ENCODE data around the gene TMEM135. TPM values are rescaled to one million over a fixed set of nuclear protein-coding genes. Genes with fewer than 3 reads are reported as not detected.
"Not testable (repeated sequence)": the region's sequence is repeated elsewhere in the genome, so short reads cannot be mapped to it uniquely, and the experiment has no call there.

Gene TMEM135
- total RNA-seq, 2 experiments from 2014 or later, result 30.1 to 30.8 TPM

GRCh38 chr11:87063982-87064381 lies 26.2 kb downstream of the TMEM135 start:
- no peak for DNase-seq
- Mint-ChIP-seq H3K27me3 (no peaks in the 10 kb centered on the region), H3K36me3 (peaks cover 12% of the 10 kb centered on the region), H3K4me1 (peaks cover 2% of the 10 kb centered on the region), H3K4me3 (no peak overlapping the region), H3K9me3 (ENCODE audit: low read depth) (no peaks in the 10 kb centered on the region), H3K27ac (no peak overlapping the region)
- CTCF ChIA-PET, result no interaction called here
- no peak for ATAC-seq

DNA sequence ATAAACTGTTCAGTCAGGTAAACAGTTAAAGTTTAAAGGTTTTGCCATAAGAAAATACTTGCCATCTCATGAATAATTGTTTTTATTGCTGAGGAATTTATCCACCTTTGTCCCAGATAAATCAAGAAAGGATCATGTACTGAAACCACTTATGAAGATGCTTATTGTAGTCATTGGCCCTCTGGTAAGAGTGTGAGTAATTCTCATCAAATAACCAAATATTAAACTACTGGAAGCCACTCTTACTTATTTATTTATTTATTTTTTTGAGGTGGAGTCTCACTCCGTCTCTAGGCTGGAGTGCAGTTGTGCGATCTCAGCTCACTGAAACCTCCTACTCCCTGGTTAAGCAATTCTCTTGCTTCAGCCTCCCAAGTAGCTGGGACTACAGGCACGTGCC lies 35.1 kb downstream of the TMEM135 start:
- peaks cover 35% of the 10 kb centered on the region for H3K36me3 Mint-ChIP-seq
- H3K4me3 Mint-ChIP-seq, result no peak overlapping the region
- DNase-seq, result no peak
- CTCF ChIA-PET, result no interaction called here
- no peaks in the 10 kb centered on the region for H3K9me3 Mint-ChIP-seq (ENCODE audit: low read depth)
- H3K27me3 Mint-ChIP-seq, result no peaks in the 10 kb centered on the region
- H3K4me1 Mint-ChIP-seq, result no peaks in the 10 kb centered on the region
- H3K27ac Mint-ChIP-seq, result no peak overlapping the region
- ATAC-seq, result no peak

DNA sequence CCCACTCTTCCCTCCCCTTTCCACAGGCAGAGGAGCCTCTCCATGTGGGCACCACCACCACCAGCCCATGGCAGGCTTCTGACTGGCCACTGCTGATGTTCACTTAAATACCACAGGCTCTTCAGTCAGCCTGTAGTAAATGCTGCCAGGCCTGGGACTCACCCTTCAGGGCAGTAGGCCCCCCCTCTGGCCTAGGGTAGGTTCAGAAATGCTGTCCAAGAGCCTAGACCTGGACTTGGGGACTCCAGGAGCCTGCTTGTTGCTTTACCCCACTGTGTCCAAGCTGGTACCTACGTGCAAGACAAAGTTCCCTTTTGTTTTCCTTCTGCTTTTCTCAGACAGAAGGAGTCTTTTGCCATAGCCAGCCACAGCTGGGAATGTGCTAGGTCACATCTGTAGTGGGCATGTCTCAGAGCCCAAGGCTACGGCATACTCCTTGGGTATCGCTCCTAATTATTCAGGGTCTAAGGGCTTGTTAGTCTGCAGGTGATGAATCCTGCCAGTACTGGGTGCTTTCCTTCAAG lies 38.6 kb downstream of the TMEM135 start:
- Mint-ChIP-seq H3K9me3 (ENCODE audit: low read depth) (no peaks in the 10 kb centered on the region), H3K4me1 (peaks cover 3% of the 10 kb centered on the region), H3K36me3 (peaks cover 30% of the 10 kb centered on the region), H3K27ac (no peak overlapping the region), H3K27me3 (no peaks in the 10 kb centered on the region), H3K4me3 (no peak overlapping the region)
- no peak for DNase-seq
- no peak for ATAC-seq
- CTCF ChIA-PET, result no interaction called here

DNA sequence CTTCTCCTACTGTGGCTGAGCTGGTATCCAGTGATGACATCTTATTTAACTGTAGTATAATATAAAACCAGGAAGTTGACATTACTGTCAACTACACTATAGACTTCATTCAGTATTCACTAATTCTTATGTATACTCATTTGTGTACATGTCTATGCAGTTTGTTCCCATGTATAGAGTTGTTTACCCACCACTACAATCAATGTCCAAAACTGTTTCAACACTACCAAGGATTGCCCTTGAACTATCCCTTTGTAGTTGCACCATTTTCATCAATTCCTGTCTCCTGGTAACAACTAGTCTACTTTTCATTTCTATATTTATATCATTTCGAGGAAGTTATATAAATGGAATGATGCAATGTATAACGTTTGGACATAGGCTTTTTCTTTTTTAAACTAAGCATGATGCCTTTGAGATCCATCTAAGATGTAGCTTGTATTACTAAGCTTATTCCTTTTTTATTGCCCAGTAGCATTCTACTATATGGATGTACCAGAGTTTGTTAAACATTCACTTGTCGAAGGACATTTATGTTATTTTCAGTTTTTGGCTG lies 39.2 kb downstream of the TMEM135 start:
- DNase-seq, result no peak
- Mint-ChIP-seq H3K9me3 (ENCODE audit: low read depth) (no peaks in the 10 kb centered on the region), H3K27me3 (no peaks in the 10 kb centered on the region), H3K27ac (no peak overlapping the region), H3K36me3 (peaks cover 30% of the 10 kb centered on the region), H3K4me1 (peaks cover 9% of the 10 kb centered on the region), H3K4me3 (no peak overlapping the region)
- CTCF ChIA-PET, result no interaction called here
- no peak for ATAC-seq

- CTCF ChIA-PET, result interaction anchor here (1.6 to 2.3 kb wide), 2 partner anchors 17 to 44 kb away, joined by 5 to 6 read pairs; partner anchors contain the start of gene TMEM135
- no peaks in the 10 kb centered on the region for H3K9me3 Mint-ChIP-seq (ENCODE audit: low read depth)
- H3K4me3 Mint-ChIP-seq, result peak overlapping the region; percentile 76
- no peaks in the 10 kb centered on the region for H3K27me3 Mint-ChIP-seq
- H3K27ac Mint-ChIP-seq, result peak overlapping the region; percentile 93
- H3K4me1 Mint-ChIP-seq, result peaks cover 24% of the 10 kb centered on the region
- peak; percentile 75 for ATAC-seq
- H3K36me3 Mint-ChIP-seq, result peaks cover 29% of the 10 kb centered on the region
- no peak for DNase-seq
Observed at GRCh38 chr11:87081358-87081757, 43.6 kb downstream of the TMEM135 start.

DNA sequence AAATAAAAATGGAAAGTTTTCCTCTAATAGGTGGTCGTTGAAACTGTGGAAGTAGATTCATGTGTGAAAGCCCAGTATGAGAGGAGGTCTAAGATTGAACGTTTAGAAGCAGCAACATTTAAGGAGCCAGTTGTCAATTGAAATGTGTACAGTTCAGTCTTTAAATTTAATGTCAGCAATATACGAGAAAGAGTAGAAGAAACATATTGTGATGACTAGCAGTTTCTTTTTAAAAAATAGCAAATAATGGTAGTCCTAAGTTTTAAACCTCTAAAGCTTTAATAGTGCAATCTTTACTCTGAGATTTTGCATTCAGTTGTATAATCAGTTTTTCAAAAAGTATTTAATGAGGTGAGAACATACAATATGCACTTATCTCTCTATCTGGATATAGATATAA lies 44.9 kb downstream of the TMEM135 start:
- ATAC-seq, result no peak

GRCh38 chr11:87083029-87083428 lies 45.3 kb downstream of the TMEM135 start:
- peaks cover 10% of the 10 kb centered on the region for H3K9me3 Mint-ChIP-seq (ENCODE audit: low read depth)
- CTCF ChIA-PET, result interaction anchor here (1.5 to 2.3 kb wide), 2 partner anchors 15 to 49 kb away, joined by 5 to 6 read pairs; no protein-coding TSS in a partner anchor
- peaks cover 29% of the 10 kb centered on the region for H3K36me3 Mint-ChIP-seq
- no peak for DNase-seq
- peak overlapping the region; percentile 68 for H3K27ac Mint-ChIP-seq
- no peak overlapping the region for H3K4me3 Mint-ChIP-seq
- no peak for ATAC-seq
- H3K27me3 Mint-ChIP-seq, result no peaks in the 10 kb centered on the region
- H3K4me1 Mint-ChIP-seq, result peaks cover 24% of the 10 kb centered on the region

More for the DNA sequence above, 44.9 kb downstream of the TMEM135 start:
- H3K27ac Mint-ChIP-seq, result no peak overlapping the region
- peaks cover 24% of the 10 kb centered on the region for H3K4me1 Mint-ChIP-seq
- H3K27me3 Mint-ChIP-seq, result no peaks in the 10 kb centered on the region
- peaks cover 29% of the 10 kb centered on the region for H3K36me3 Mint-ChIP-seq
- CTCF ChIA-PET, result interaction anchor here (1.5 to 2.3 kb wide), 3 partner anchors 15 to 49 kb away, joined by 5 to 6 read pairs (median 5); partner anchors contain the start of gene TMEM135
- no peak overlapping the region for H3K4me3 Mint-ChIP-seq
- peaks cover 10% of the 10 kb centered on the region for H3K9me3 Mint-ChIP-seq (ENCODE audit: low read depth)
- no peak for DNase-seq

DNA sequence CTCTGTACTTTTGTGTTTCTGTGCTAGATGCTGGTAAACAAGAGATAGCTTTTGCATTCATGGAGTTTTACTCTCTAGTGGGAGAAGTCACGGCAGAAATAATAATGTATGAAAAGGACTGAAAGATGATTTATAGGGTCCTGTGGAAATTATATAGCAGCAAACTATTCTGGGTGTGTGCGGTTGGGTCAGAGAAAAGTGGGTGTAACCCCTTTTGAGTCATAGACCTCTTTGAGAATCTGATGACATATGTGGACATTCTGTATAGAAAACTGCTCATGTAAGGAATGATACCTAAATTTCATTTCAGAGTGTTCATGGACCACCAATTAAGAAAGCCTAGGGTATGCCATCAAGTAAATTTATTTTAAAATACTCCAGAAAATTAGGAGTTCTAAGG lies 54.4 kb downstream of the TMEM135 start:
- CTCF ChIA-PET, result no interaction called here
- H3K36me3 Mint-ChIP-seq, result peaks cover 48% of the 10 kb centered on the region
- no peaks in the 10 kb centered on the region for H3K27me3 Mint-ChIP-seq
- H3K4me1 Mint-ChIP-seq, result no peaks in the 10 kb centered on the region
- no peak overlapping the region for H3K4me3 Mint-ChIP-seq
- no peak overlapping the region for H3K27ac Mint-ChIP-seq
- H3K9me3 Mint-ChIP-seq (ENCODE audit: low read depth), result peaks cover 14% of the 10 kb centered on the region
- no peak for DNase-seq
- ATAC-seq, result no peak

DNA sequence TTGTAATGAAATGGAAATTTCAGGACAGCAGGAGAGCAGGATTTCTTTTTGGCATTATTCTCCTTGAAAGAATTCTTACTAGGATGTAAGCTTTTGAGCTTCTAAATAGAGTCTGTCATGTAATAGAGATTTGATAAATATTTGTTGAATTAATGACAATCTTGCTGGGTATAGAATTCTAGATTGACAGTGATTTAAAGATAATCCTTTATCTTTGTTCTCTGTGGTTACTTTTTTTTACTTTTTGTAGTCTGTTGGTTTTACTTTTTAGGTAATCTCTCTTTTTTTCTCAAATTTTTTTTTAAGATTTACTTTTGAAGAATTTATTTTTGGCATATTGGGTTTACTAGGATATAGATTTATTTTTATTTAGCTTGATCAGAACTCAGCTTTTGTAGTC lies 54.8 kb downstream of the TMEM135 start:
- Mint-ChIP-seq H3K27me3 (no peaks in the 10 kb centered on the region), H3K4me3 (no peak overlapping the region), H3K27ac (no peak overlapping the region), H3K9me3 (ENCODE audit: low read depth) (peaks cover 11% of the 10 kb centered on the region), H3K4me1 (peaks cover 4% of the 10 kb centered on the region), H3K36me3 (peaks cover 46% of the 10 kb centered on the region)
- CTCF ChIA-PET, result no interaction called here
- ATAC-seq (no peak), DNase-seq (no peak)

- H3K4me1 Mint-ChIP-seq, result peaks cover 7% of the 10 kb centered on the region
- ATAC-seq (peak; percentile 74), DNase-seq (peak; percentile 58)
- no peaks in the 10 kb centered on the region for H3K27me3 Mint-ChIP-seq
- H3K9me3 Mint-ChIP-seq (ENCODE audit: low read depth), result peaks cover 4% of the 10 kb centered on the region
- H3K4me3 Mint-ChIP-seq, result no peak overlapping the region
- no peak overlapping the region for H3K27ac Mint-ChIP-seq
- H3K36me3 Mint-ChIP-seq, result peaks cover 35% of the 10 kb centered on the region
- CTCF ChIA-PET, result interaction anchor here (0.6 to 1.7 kb wide), 7 partner anchors 8 to 192 kb away, joined by 3 to 6 read pairs (median 3); no protein-coding TSS in a partner anchor
Observed at GRCh38 chr11:87097582-87097981, 59.8 kb downstream of the TMEM135 start.

- Mint-ChIP-seq H3K27ac (no peak overlapping the region), H3K4me3 (no peak overlapping the region), H3K27me3 (no peaks in the 10 kb centered on the region), H3K36me3 (peaks cover 30% of the 10 kb centered on the region), H3K4me1 (peaks cover 7% of the 10 kb centered on the region), H3K9me3 (ENCODE audit: low read depth) (no peaks in the 10 kb centered on the region)
- DNase-seq, result no peak
- ATAC-seq, result no peak
- CTCF ChIA-PET, result no interaction called here
Observed at GRCh38 chr11:87101956-87102580, 64.3 kb downstream of the TMEM135 start.

- H3K27ac Mint-ChIP-seq; H3K4me3 Mint-ChIP-seq; H3K27me3 Mint-ChIP-seq; H3K4me1 Mint-ChIP-seq; H3K9me3 Mint-ChIP-seq (ENCODE audit: low read depth); CTCF ChIA-PET; ATAC-seq; DNase-seq: not testable (repeated sequence)
- H3K36me3 Mint-ChIP-seq, result peaks cover 34% of the 10 kb centered on the region
Observed at GRCh38 chr11:87105826-87106225, 68.1 kb downstream of the TMEM135 start.

GRCh38 chr11:87107379-87107778 lies 69.6 kb downstream of the TMEM135 start:
- H3K36me3 Mint-ChIP-seq, result peaks cover 34% of the 10 kb centered on the region
- H3K9me3 Mint-ChIP-seq (ENCODE audit: low read depth), result not testable (repeated sequence)

More at GRCh38 chr11:87107379-87107778, 69.6 kb downstream of the TMEM135 start:
- CTCF ChIA-PET, H3K4me3 Mint-ChIP-seq, H3K27ac Mint-ChIP-seq, ATAC-seq, DNase-seq, H3K27me3 Mint-ChIP-seq, H3K4me1 Mint-ChIP-seq: not testable (repeated sequence)

All from activated CD8-positive, alpha-beta memory T cell treated with anti-CD3 and anti-CD28 coated beads, Interleukin-2, amount 10 ng/mL, durations not matched to agents 7 days and 5 days (primary cell).